Mammary epithelial cell (primary cell): ENCODE results near the gene CYRIA.

ENCODE experiments used
- CTCF ChIP-seq, 2 donors: IDR thresholded peaks in 1 of 2; conservative IDR thresholded peaks in 1 of 2; 2 replicates each; pipeline ENCODE4 v1.5.1; 2011 to 2012; ENCODE audit warnings: inconsistent platforms in 2 of 2, low read length in 2 of 2, mild to moderate bottlenecking in 2 of 2, control low read depth in 1 of 2, low read depth in 1 of 2; ENCODE audit not compliant: insufficient read depth in 1 of 2; ENCODE audit errors: extremely low read depth in 1 of 2
- EZH2 ChIP-seq: IDR thresholded peaks from 2 replicates; pipeline ENCODE4 v1.6.1; 2012; ENCODE audit warnings: low read length, inconsistent platforms, borderline replicate concordance

- TF ChIP-seq CTCF (conservative IDR thresholded peaks at IDR 0.05 in 1 of 2, IDR thresholded peaks at IDR 0.05 in 1 of 2; ENCODE audit: extremely low read depth in 1 of 2, insufficient read depth in 1 of 2, low read depth in 1 of 2, low read length in 2 of 2) (no peak), EZH2 (no peak)
These were observed 15.1 kb downstream of the CYRIA start for GRCh38 chr2:16650287-16651249.
